Breast epithelium (tissue), 4 donors: Measurements from ENCODE around the gene ABHD2. TPM values are rescaled to one million over a fixed set of nuclear protein-coding genes. Genes with fewer than 3 reads are reported as not detected.
A peak's percentile ranks its signal among the peaks of the same experiment; 100 is the strongest.
"Not testable (repeated sequence)": the region's sequence is repeated elsewhere in the genome, so short reads cannot be mapped to it uniquely, and the experiment has no call there.

Source experiments
- DNase-seq, 2 donors: peaks; one replicate each; pipeline ENCODE4 v3.0.0-alpha.2; 2019; ENCODE audit warnings: low spot score in 2 of 2
- H3K27ac ChIP-seq, 2 donors: fragments of 200-600 bp; sonication (generic) in 1 of 2; one replicate each; pipeline ENCODE4 v1.5.1; 2016 to 2019; ENCODE audit warnings: mild to moderate bottlenecking in 1 of 2
- H3K27me3 ChIP-seq, 2 donors: fragments of 200-600 bp; sonication (generic) in 1 of 2; one replicate each; pipeline versions ENCODE4 v1.5.1 to v1.6.0; 2017 to 2019; ENCODE audit warnings: control low read depth in 1 of 2, mild to moderate bottlenecking in 1 of 2
- H3K36me3 ChIP-seq: fragments of 200-600 bp; one replicate; pipeline ENCODE4 v1.5.1; 2019
- H3K4me1 ChIP-seq, 2 donors: fragments of 200-600 bp; sonication (generic); one replicate each; pipeline ENCODE4 v1.5.1; 2016 to 2019; ENCODE audit warnings: control low read depth in 1 of 2
- H3K4me3 ChIP-seq, 3 donors: fragments of 200-600 bp; sonication (generic); 1 replicate in 2 of 3; 2 replicates in 1 of 3; pipeline ENCODE4 v1.5.1; 2016 to 2019; ENCODE audit warnings: mild to moderate bottlenecking in 3 of 3, moderate library complexity in 2 of 3
- H3K9me3 ChIP-seq, 2 donors: fragments of 200-600 bp; sonication (generic) in 1 of 2; one replicate each; pipeline ENCODE4 v1.5.1; 2016 to 2019; ENCODE audit warnings: control low read depth in 1 of 2
- CTCF ChIP-seq, 3 donors: fragments of 450-650 bp; IDR thresholded peaks; one replicate each; pipeline ENCODE4 v1.5.1; 2016 to 2017; ENCODE audit warnings: antibody characterized with exemption in 3 of 3, mild to moderate bottlenecking in 3 of 3, moderate library complexity in 3 of 3
- POLR2A ChIP-seq: fragments of 450-650 bp; IDR thresholded peaks from one replicate; pipeline ENCODE4 v1.6.1; 2016; ENCODE audit warnings: antibody characterized with exemption, mild to moderate bottlenecking, moderate library complexity
- POLR2AphosphoS5 ChIP-seq, 3 donors: sonication (generic); formaldehyde crosslinking; IDR thresholded peaks; one replicate each; pipeline ENCODE4 v1.6.1; 2017; ENCODE audit warnings: antibody characterized with exemption in 3 of 3
- intact Hi-C: fragments of 100-400 bp; cut with DNase I; formaldehyde crosslinking; loops from one replicate; pipeline ENCODE4 v1.15.1; 2023; ENCODE audit warnings: low total_unique reads
- total RNA-seq, 3 donors: library from RNA; depleted of rRNA; stranded (reverse); fragments of >200 nt; gene quantifications; one replicate each; pipeline ENCODE4 v1.1.0, GENCODE V29; 2016

The ABHD2 gene
- total RNA-seq, 3 donors from 2014 or later = 76.7 to 91.2 (median 80.3) TPM

- DNase-seq = no peak
- intact Hi-C loops = no loop called here
- Histone ChIP-seq H3K4me3 (peak overlapping the region; percentile 60 to 81 (median 71)), H3K4me1 (peaks cover 0 to 5% of the 10 kb centered on the region in 2 donors), H3K27ac (peak overlapping the region; percentile 54 to 71), H3K36me3 (no peaks in the 10 kb centered on the region), H3K27me3 (no peaks in the 10 kb centered on the region), H3K9me3 (no peaks in the 10 kb centered on the region)
- no peak for TF ChIP-seq CTCF (IDR thresholded peaks at IDR 0.05)
- TF ChIP-seq POLR2AphosphoS5 (IDR thresholded peaks at IDR 0.05) = no peak
- no peak for TF ChIP-seq POLR2A
Measured at GRCh38 chr15:89243046-89243690, 154.9 kb downstream of the ABHD2 start.

GRCh38 chr15:89243691-89244573 lies 155.7 kb downstream of the ABHD2 start, which contains the start of gene FANCI:
Gene FANCI (plus strand): TSS chr15:89243979. CDS start chr15:89247648, 3,669 bp downstream.
- H3K36me3 ChIP-seq = no peaks in the 10 kb centered on the region
- H3K4me1 ChIP-seq = peaks cover 0 to 5% of the 10 kb centered on the region in 2 donors
- peak within 1 kb of the TSS; percentile 54 to 71 for H3K27ac ChIP-seq
- H3K27me3 ChIP-seq = no peaks in the 10 kb centered on the region
- H3K4me3 ChIP-seq = peak within 1 kb of the TSS; percentile 60 to 81 (median 71)
- DNase-seq = peak; percentile 94 to 95
- intact Hi-C loops = no loop called here
- TF ChIP-seq POLR2AphosphoS5 (IDR thresholded peaks at IDR 0.05) (peak; percentile 54 to 71 (median 67)), POLR2A (no peak), CTCF (IDR thresholded peaks at IDR 0.05) (peak in 2 of 3 donors; percentile 23 to 28)
- no peaks in the 10 kb centered on the region for H3K9me3 ChIP-seq

DNA sequence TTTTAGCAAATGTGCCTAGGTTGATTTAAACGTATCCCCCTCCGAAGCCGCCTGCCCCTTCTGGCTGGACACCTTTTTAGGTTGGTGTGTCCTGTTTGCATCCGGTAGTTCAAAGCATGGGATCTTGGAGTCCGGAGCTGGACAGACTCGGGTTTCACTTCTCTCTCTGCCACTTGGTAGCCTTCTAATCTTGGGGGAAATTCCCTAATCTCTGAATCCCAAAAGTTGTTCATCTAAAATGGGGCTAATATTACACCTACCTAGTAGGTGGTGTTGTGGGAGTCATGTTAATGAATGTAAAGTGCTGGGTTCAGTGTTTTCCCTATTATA lies 156.3 kb downstream of the ABHD2 start:
- TF ChIP-seq POLR2AphosphoS5 (IDR thresholded peaks at IDR 0.05) = no peak
- Histone ChIP-seq H3K27ac (no peak overlapping the region), H3K9me3 (no peaks in the 10 kb centered on the region), H3K36me3 (no peaks in the 10 kb centered on the region), H3K4me1 (peaks cover 0 to 5% of the 10 kb centered on the region in 2 donors), H3K27me3 (no peaks in the 10 kb centered on the region), H3K4me3 (peak overlapping the region; percentile 60 to 81 (median 71))
- intact Hi-C loops = no loop called here
- DNase-seq = no peak

GRCh38 chr15:89247446-89247845 lies 159.2 kb downstream of the ABHD2 start:
- TF ChIP-seq POLR2A = no peak
- no peak for TF ChIP-seq CTCF (IDR thresholded peaks at IDR 0.05)
- TF ChIP-seq POLR2AphosphoS5 (IDR thresholded peaks at IDR 0.05) = no peak
- H3K27me3 ChIP-seq = no peaks in the 10 kb centered on the region
- DNase-seq = no peak
- H3K9me3 ChIP-seq = no peaks in the 10 kb centered on the region
- no peak overlapping the region for H3K4me3 ChIP-seq
- no peak overlapping the region for H3K27ac ChIP-seq
- H3K36me3 ChIP-seq = no peaks in the 10 kb centered on the region
- peaks cover 0 to 5% of the 10 kb centered on the region in 2 donors for H3K4me1 ChIP-seq
- intact Hi-C loops = no loop called here

DNA sequence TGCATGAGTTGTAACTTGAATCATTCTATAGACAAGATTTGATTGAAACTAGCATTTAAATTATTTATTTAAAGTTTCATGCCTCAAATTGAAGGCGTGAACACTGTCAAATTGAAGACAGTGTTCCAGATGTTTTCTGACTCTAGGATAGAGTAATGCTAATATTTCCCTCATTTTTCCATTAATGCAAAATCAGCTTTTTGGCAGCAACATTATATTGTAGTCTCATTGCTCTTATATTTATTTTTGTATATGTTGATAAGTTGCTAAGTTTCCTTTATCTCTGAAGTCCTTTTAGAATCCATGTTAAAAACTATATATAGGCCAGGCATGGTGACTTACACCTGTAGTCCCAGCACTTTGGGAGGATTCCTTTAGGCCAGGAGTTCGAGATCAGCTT lies 160.3 kb downstream of the ABHD2 start:
- no peaks in the 10 kb centered on the region for H3K36me3 ChIP-seq
- no peak overlapping the region for H3K27ac ChIP-seq
- DNase-seq = no peak
- H3K9me3 ChIP-seq = no peaks in the 10 kb centered on the region
- no peak for TF ChIP-seq CTCF (IDR thresholded peaks at IDR 0.05)
- TF ChIP-seq POLR2AphosphoS5 (IDR thresholded peaks at IDR 0.05) = no peak
- TF ChIP-seq POLR2A = no peak
- intact Hi-C loops = no loop called here
- H3K4me1 ChIP-seq = peaks cover 0 to 5% of the 10 kb centered on the region in 2 donors
- no peak overlapping the region for H3K4me3 ChIP-seq
- H3K27me3 ChIP-seq = no peaks in the 10 kb centered on the region

GRCh38 chr15:89250142-89250541 lies 161.9 kb downstream of the ABHD2 start:
- H3K27ac ChIP-seq, DNase-seq, H3K9me3 ChIP-seq, intact Hi-C loops, H3K27me3 ChIP-seq, H3K36me3 ChIP-seq, H3K4me1 ChIP-seq, H3K4me3 ChIP-seq: not testable (repeated sequence)
